HepG2 (cell line): Measurements from ENCODE around the gene FBXW8. TPM values are rescaled to one million over a fixed set of nuclear protein-coding genes. Genes with fewer than 3 reads are reported as not detected.

Experiments used
- CBX5 ChIP-seq: sonication (generic); formaldehyde crosslinking; IDR thresholded peaks from 2 replicates; pipeline ENCODE4 v1.4.0; 2020; ENCODE audit warnings: missing genetic modification reagents, borderline replicate concordance
- KLF12 ChIP-seq: sonication (generic); formaldehyde crosslinking; IDR thresholded peaks from 2 replicates; pipeline ENCODE4 v1.4.0; 2020; ENCODE audit warnings: missing genetic modification reagents, borderline replicate concordance
- MLX ChIP-seq: IDR thresholded peaks from 2 replicates; pipeline ENCODE4 v1.6.1; 2016
- PITX1 ChIP-seq: sonication (generic); formaldehyde crosslinking; IDR thresholded peaks from 2 replicates; pipeline ENCODE4 v1.5.1; 2020; ENCODE audit warnings: mild to moderate bottlenecking, missing genetic modification reagents
- RARA ChIP-seq: IDR thresholded peaks from 2 replicates; pipeline ENCODE4 v1.6.1; 2016; ENCODE audit warnings: missing genetic modification reagents, missing compliant biosample characterization
- SATB2 ChIP-seq: sonication (generic); formaldehyde crosslinking; IDR thresholded peaks from 2 replicates; pipeline ENCODE4 v1.5.0; 2020; ENCODE audit warnings: missing genetic modification reagents
- SKI ChIP-seq: fragments of 450-650 bp; IDR thresholded peaks from one replicate; pipeline ENCODE4 v1.6.1; 2018; ENCODE audit warnings: mild to moderate bottlenecking; ENCODE audit not compliant: partially characterized antibody
- SSRP1 ChIP-seq: IDR thresholded peaks from 2 replicates; pipeline ENCODE4 v1.6.1; 2016; ENCODE audit warnings: control low read depth
- TGIF2 ChIP-seq: IDR thresholded peaks from 2 replicates; pipeline ENCODE4 v1.6.1; 2016; ENCODE audit warnings: control low read depth, missing compliant biosample characterization
- ZFP37 ChIP-seq: sonication (generic); formaldehyde crosslinking; IDR thresholded peaks from 2 replicates; pipeline ENCODE4 v1.4.0; 2020; ENCODE audit warnings: missing genetic modification reagents, borderline replicate concordance
- ZNF10 ChIP-seq: sonication (generic); formaldehyde crosslinking; IDR thresholded peaks from 2 replicates; pipeline ENCODE4 v1.4.0; 2020; ENCODE audit warnings: mild to moderate bottlenecking, low read depth, missing genetic modification reagents, borderline replicate concordance
- ZNF572 ChIP-seq: sonication (generic); formaldehyde crosslinking; IDR thresholded peaks from 2 replicates; pipeline ENCODE4 v1.5.1; 2020; ENCODE audit warnings: mild to moderate bottlenecking, missing genetic modification reagents
- ZNF644 ChIP-seq: IDR thresholded peaks from 2 replicates; pipeline ENCODE4 v1.6.1; 2016; ENCODE audit warnings: low read depth
- ZNF746 ChIP-seq: sonication (generic); formaldehyde crosslinking; IDR thresholded peaks from 2 replicates; pipeline ENCODE4 v1.8.0; 2022; ENCODE audit warnings: mild to moderate bottlenecking, missing genetic modification reagents
- ZSCAN12 ChIP-seq: sonication (generic); formaldehyde crosslinking; IDR thresholded peaks from 2 replicates; pipeline ENCODE4 v1.9.0; 2021; ENCODE audit warnings: mild to moderate bottlenecking, missing genetic modification reagents
- ZSCAN21 ChIP-seq: sonication (generic); formaldehyde crosslinking; IDR thresholded peaks from 2 replicates; pipeline ENCODE4 v1.8.0; 2022; ENCODE audit warnings: mild to moderate bottlenecking, missing genetic modification reagents, moderate library complexity, borderline replicate concordance
- polyA plus RNA-seq, 8 experiments: library from polyadenylated mRNA; depleted of rRNA in 3 of 8; stranded (reverse) in 7 of 8; unstranded in 1 of 8; fragments of >200 nt; fragmentation: Illumina TruSeq in 4 of 8; extraction: Trizol in 4 of 8; gene quantifications; 2 replicates each; pipeline versions ENCODE4 v1.2.1 to v1.2.3, GENCODE V29; 2011 to 2016; ENCODE audit warnings: low read depth in 4 of 8, missing spikeins in 1 of 8, mixed read lengths in 1 of 8; ENCODE audit not compliant: insufficient read depth in 1 of 8
- total RNA-seq, 5 experiments: library from RNA; depleted of rRNA; stranded (reverse); fragments of >200 nt; fragmentation: Illumina TruSeq; extraction: Trizol; gene quantifications; 2 replicates each; pipeline ENCODE4 v1.2.3, GENCODE V29; 2016; ENCODE audit warnings: low read depth in 1 of 5
- TF ChIP-seq, protein P1 (sequence below): sonication (generic); formaldehyde crosslinking; IDR thresholded peaks from 2 replicates; pipeline ENCODE4 v1.8.1; 2023; ENCODE audit warnings: mild to moderate bottlenecking, inconsistent platforms, moderate library complexity, missing genetic modification reagents, borderline replicate concordance
- TF ChIP-seq, protein P2 (sequence below): sonication (generic); formaldehyde crosslinking; IDR thresholded peaks from 2 replicates; pipeline ENCODE4 v1.8.0; 2022; ENCODE audit warnings: mild to moderate bottlenecking, missing genetic modification reagents; ENCODE audit not compliant: insufficient replicate concordance
- TF ChIP-seq, protein P3 (sequence below): sonication (generic); formaldehyde crosslinking; IDR thresholded peaks from 2 replicates; pipeline ENCODE4 v1.4.0; 2020; ENCODE audit warnings: missing genetic modification reagents, borderline replicate concordance

The FBXW8 gene
- total and polyA plus RNA-seq, 2 of the 13 experiments (the other 11 are each of a cell fraction or from before 2014, with no cell fraction given): 5.1 to 5.9 TPM

DNA sequence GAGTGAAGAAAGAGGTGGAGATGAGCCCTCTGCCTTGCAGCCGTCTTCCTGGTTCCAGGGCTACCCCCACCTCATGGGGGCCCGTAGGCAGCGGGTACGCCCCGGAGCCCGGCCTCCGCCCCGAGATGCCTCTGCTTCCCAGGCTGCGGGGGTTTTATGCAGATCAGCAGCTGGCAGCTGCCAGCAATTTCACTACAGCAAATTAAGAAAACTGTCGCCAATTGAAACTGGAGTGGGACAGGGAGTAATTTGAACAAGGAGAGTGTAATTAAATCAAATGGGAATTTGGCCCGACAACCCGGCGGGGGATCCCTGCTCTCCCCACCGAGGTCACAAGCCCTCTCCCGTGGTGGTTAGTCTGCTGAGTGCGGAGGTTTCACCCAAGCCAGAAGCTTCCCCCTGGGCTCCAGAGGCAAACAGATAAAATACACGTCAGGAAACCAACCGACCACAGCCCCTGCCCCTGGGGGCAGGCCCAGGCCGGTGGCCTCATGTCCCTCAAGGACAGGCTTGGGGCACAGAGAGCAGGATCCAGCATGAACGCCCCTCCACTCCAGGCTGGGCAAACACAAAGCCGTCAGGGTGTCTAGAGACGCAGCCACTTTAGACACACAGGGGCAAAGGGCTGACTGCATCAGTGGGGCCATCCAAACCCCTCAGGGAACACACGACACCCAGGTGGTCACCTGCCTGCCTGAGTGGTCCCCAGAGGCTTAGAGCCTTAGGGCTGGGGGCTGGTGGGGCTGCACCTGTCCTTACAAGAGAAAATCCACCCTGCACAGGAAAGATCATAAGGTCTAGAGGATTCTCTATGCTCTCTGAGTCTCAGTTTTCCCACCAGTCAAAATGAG, 134.6 kb downstream of the FBXW8 start (continued):
- TF ChIP-seq, protein P1, sequence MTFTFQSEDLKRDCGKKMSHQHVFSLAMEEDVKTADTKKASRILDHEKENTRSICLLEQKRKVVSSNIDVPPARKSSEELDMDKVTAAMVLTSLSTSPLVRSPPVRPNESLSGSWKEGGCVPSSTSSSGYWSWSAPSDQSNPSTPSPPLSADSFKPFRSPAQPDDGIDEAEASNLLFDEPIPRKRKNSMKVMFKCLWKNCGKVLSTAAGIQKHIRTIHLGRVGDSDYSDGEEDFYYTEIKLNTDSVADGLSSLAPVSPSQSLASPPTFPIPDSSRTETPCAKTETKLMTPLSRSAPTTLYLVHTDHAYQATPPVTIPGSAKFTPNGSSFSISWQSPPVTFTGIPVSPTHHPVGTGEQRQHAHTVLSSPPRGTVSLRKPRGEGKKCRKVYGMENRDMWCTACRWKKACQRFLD (CRISPR knock-in tag): 0 out of 2 replicates have a peak, but pooled peaks have one; percentile 68
- TF ChIP-seq KLF12 (CRISPR knock-in tag) (peak; percentile 20; the same call in 1 of the 2 replicates), RARA (CRISPR knock-in tag) (peak; percentile 77), SATB2 (CRISPR knock-in tag) (no peak), ZNF10 (CRISPR knock-in tag) (no peak), SSRP1 (peak; percentile 68; the same call in 1 of the 2 replicates), ZFP37 (CRISPR knock-in tag) (no peak), MLX (CRISPR knock-in tag) (peak; percentile 61; the same call in 1 of the 2 replicates), TGIF2 (CRISPR knock-in tag) (peak; percentile 73; the same call in 1 of the 2 replicates), PITX1 (CRISPR knock-in tag) (0 out of 2 replicates have a peak, but pooled peaks have one; percentile 56), CBX5 (CRISPR knock-in tag) (peak; percentile 61; the same call in 1 of the 2 replicates), ZNF572 (peak; percentile 22; the same call in 1 of the 2 replicates), ZNF644 (CRISPR knock-in tag) (0 out of 2 replicates have a peak, but pooled peaks have one; percentile 32), ZSCAN12 (no peak), ZNF746 (CRISPR knock-in tag) (peak; percentile 31; the same call in 1 of the 2 replicates), ZSCAN21 (peak; percentile 28; the same call in 1 of the 2 replicates), SKI (peak; percentile 77)
- TF ChIP-seq, protein P2, sequence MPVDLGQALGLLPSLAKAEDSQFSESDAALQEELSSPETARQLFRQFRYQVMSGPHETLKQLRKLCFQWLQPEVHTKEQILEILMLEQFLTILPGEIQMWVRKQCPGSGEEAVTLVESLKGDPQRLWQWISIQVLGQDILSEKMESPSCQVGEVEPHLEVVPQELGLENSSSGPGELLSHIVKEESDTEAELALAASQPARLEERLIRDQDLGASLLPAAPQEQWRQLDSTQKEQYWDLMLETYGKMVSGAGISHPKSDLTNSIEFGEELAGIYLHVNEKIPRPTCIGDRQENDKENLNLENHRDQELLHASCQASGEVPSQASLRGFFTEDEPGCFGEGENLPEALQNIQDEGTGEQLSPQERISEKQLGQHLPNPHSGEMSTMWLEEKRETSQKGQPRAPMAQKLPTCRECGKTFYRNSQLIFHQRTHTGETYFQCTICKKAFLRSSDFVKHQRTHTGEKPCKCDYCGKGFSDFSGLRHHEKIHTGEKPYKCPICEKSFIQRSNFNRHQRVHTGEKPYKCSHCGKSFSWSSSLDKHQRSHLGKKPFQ (CRISPR knock-in tag): peak; percentile 92
- TF ChIP-seq, protein P3, sequence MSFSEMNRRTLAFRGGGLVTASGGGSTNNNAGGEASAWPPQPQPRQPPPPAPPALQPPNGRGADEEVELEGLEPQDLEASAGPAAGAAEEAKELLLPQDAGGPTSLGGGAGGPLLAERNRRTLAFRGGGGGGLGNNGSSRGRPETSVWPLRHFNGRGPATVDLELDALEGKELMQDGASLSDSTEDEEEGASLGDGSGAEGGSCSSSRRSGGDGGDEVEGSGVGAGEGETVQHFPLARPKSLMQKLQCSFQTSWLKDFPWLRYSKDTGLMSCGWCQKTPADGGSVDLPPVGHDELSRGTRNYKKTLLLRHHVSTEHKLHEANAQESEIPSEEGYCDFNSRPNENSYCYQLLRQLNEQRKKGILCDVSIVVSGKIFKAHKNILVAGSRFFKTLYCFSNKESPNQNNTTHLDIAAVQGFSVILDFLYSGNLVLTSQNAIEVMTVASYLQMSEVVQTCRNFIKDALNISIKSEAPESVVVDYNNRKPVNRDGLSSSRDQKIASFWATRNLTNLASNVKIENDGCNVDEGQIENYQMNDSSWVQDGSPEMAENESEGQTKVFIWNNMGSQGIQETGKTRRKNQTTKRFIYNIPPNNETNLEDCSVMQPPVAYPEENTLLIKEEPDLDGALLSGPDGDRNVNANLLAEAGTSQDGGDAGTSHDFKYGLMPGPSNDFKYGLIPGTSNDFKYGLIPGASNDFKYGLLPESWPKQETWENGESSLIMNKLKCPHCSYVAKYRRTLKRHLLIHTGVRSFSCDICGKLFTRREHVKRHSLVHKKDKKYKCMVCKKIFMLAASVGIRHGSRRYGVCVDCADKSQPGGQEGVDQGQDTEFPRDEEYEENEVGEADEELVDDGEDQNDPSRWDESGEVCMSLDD (CRISPR knock-in tag): 0 out of 2 replicates have a peak, but pooled peaks have one; percentile 69
